Neural crest cell (in vitro differentiated cells): Measurements from ENCODE around the gene ABCD4. TPM values are rescaled to one million over a fixed set of nuclear protein-coding genes. Genes with fewer than 3 reads are reported as not detected.

ENCODE experiments used
- DNase-seq: peaks from one replicate; pipeline ENCODE4 v3.0.0; 2021; ENCODE audit warnings: low read depth, mixed read lengths, low spot score
- H3K27ac Mint-ChIP-seq: one replicate; pipeline ENCODE4 v1.8.0; 2021; ENCODE audit warnings: mild to moderate bottlenecking, mixed read lengths; ENCODE audit not compliant: unreplicated experiment
- H3K27me3 Mint-ChIP-seq: 2 replicates; pipeline ENCODE4 v1.8.0; 2021; ENCODE audit warnings: low read depth, mild to moderate bottlenecking, mixed read lengths
- H3K36me3 Mint-ChIP-seq: 2 replicates; pipeline ENCODE4 v1.8.0; 2021; ENCODE audit warnings: low read depth, mild to moderate bottlenecking, mixed read lengths
- H3K4me1 Mint-ChIP-seq: 2 replicates; pipeline ENCODE4 v1.8.0; 2021; ENCODE audit warnings: mixed read lengths
- H3K4me3 Mint-ChIP-seq: one replicate; pipeline ENCODE4 v1.8.0; 2021; ENCODE audit warnings: mild to moderate bottlenecking, mixed read lengths
- H3K9me3 Mint-ChIP-seq: 2 replicates; pipeline ENCODE4 v1.8.0; 2021; ENCODE audit warnings: mixed read lengths
- total RNA-seq: library from RNA; stranded (reverse); gene quantifications from 2 replicates; pipeline ENCODE4 v1.2.1, GENCODE V29; 2021
- TF ChIP-seq, protein P1 (sequence below): fragments of 200-600 bp; sonication (generic); conservative IDR thresholded peaks from 2 replicates; pipeline ENCODE4 v1.5.0; 2021; ENCODE audit warnings: antibody characterized with exemption, mild to moderate bottlenecking

ABCD4 gene
- total RNA-seq, 1 donor from 2014 or later = 98.8 TPM

DNA sequence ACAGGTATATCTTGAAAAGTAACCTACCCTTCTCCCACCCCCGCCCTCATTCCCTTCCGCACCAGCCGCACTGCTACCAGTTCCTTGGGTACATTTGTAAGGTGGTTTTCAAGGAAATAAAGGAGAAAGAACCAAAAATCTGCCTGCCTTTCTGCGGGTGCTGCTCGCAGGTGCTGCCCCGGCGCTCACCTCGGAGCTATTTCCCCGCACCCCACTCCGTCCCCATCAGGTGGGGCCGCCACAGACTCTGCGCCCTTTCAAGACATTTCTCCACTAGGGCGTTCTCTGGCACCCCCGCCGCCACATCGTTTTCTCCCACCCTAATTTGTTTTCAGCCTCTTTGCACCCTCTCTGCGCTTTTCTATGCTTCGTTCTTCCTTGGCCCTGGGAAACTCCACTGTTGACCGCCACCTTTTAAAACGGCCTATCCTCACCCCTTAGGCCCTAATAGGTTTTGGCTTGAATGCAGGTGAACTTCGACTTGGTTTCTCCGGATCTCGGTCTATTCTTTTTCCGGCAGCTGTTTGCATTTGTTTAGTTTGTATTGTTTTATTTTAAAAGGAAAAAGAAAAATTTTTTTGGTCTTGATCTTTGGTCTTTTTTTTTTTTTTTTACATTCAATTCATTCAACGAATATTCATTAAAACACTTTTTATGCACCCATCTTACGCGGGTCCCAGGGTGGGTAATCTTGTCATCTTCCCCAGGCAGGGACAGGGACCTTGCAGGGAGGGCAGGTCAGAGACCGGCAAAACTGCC, 60.5 kb downstream of the ABCD4 start:
- H3K27me3 Mint-ChIP-seq = peaks cover 96% of the 10 kb centered on the region
- H3K36me3 Mint-ChIP-seq = no peaks in the 10 kb centered on the region
- peaks cover 9% of the 10 kb centered on the region for H3K4me1 Mint-ChIP-seq
- TF ChIP-seq, protein P1, sequence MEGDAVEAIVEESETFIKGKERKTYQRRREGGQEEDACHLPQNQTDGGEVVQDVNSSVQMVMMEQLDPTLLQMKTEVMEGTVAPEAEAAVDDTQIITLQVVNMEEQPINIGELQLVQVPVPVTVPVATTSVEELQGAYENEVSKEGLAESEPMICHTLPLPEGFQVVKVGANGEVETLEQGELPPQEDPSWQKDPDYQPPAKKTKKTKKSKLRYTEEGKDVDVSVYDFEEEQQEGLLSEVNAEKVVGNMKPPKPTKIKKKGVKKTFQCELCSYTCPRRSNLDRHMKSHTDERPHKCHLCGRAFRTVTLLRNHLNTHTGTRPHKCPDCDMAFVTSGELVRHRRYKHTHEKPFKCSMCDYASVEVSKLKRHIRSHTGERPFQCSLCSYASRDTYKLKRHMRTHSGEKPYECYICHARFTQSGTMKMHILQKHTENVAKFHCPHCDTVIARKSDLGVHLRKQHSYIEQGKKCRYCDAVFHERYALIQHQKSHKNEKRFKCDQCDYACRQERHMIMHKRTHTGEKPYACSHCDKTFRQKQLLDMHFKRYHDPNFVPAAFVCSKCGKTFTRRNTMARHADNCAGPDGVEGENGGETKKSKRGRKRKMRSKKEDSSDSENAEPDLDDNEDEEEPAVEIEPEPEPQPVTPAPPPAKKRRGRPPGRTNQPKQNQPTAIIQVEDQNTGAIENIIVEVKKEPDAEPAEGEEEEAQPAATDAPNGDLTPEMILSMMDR = no peak
- no peak overlapping the region for H3K27ac Mint-ChIP-seq
- peak overlapping the region; percentile 38 for H3K4me3 Mint-ChIP-seq
- DNase-seq = no peak
- no peaks in the 10 kb centered on the region for H3K9me3 Mint-ChIP-seq

DNA sequence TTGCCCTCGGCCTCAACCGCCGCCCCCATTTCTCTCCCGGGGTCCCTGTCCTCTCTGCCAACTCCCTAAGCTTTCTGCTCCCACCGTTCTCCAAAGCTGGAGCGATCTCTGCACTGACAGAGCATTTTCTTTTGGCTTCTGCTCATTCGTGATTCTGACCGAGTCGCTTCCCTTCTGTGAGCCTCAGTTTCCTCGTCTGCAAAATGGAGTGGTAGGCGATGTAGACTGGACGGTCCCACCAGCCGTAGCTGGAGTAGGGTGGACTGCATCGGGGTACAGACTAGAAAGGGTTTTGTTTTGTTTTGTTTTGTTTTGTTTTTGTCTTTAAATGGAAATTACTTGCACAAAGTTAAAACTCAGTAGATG, 61.1 kb downstream of the ABCD4 start:
- no peak for DNase-seq
- no peaks in the 10 kb centered on the region for H3K9me3 Mint-ChIP-seq
- peaks cover 9% of the 10 kb centered on the region for H3K4me1 Mint-ChIP-seq
- H3K27me3 Mint-ChIP-seq = peaks cover 96% of the 10 kb centered on the region
- peak overlapping the region; percentile 56 for H3K4me3 Mint-ChIP-seq
- H3K36me3 Mint-ChIP-seq = no peaks in the 10 kb centered on the region
- TF ChIP-seq, protein P1 = no peak
- H3K27ac Mint-ChIP-seq = no peak overlapping the region

DNA sequence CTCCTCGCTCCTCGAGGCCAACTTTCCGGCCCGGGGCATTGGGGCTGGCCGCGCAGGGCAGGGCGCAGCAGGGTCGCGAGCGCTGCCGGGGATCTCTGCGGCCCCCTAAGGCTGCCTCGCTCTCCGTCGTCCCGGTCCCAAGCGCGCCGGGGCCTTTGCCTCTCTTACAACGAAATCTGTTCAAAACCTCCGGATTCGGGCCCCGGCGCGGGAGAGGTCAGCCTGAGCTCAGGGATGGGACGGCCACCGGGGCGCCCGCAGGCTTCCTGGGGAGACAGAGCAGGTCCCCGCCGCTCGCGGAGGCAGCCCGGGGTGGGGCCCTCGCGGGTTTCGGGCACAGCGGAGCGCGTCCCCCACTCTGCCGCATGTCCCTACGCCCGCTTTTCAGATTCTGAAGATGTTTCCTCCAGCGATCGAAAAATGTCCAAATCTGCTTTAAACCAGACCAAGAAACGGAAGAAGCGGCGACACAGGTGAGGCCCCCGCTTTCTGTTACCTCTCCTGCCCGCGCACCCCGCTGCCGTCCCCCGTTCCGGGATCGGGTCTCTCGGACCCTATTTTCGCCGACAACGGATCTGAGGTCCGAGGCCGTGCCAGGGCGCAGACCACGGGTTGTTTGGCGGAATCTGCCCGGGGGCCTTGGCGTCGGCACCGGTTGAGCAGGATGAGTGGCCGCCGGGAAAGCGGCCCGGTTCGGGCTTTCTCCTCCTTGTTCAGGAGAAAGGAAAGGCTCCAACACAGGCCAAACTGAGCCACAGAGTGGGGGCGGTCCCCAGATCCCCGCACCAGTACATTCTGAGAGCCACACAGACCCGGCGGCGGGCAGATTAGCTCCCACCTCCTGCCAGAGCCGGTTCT, 61.7 kb downstream of the ABCD4 start:
- peak overlapping the region; percentile 56 for H3K4me3 Mint-ChIP-seq
- no peak for DNase-seq
- TF ChIP-seq, protein P1 = no peak
- no peaks in the 10 kb centered on the region for H3K9me3 Mint-ChIP-seq
- H3K4me1 Mint-ChIP-seq = peaks cover 9% of the 10 kb centered on the region
- no peaks in the 10 kb centered on the region for H3K36me3 Mint-ChIP-seq
- peaks cover 96% of the 10 kb centered on the region for H3K27me3 Mint-ChIP-seq
- H3K27ac Mint-ChIP-seq = no peak overlapping the region

DNA sequence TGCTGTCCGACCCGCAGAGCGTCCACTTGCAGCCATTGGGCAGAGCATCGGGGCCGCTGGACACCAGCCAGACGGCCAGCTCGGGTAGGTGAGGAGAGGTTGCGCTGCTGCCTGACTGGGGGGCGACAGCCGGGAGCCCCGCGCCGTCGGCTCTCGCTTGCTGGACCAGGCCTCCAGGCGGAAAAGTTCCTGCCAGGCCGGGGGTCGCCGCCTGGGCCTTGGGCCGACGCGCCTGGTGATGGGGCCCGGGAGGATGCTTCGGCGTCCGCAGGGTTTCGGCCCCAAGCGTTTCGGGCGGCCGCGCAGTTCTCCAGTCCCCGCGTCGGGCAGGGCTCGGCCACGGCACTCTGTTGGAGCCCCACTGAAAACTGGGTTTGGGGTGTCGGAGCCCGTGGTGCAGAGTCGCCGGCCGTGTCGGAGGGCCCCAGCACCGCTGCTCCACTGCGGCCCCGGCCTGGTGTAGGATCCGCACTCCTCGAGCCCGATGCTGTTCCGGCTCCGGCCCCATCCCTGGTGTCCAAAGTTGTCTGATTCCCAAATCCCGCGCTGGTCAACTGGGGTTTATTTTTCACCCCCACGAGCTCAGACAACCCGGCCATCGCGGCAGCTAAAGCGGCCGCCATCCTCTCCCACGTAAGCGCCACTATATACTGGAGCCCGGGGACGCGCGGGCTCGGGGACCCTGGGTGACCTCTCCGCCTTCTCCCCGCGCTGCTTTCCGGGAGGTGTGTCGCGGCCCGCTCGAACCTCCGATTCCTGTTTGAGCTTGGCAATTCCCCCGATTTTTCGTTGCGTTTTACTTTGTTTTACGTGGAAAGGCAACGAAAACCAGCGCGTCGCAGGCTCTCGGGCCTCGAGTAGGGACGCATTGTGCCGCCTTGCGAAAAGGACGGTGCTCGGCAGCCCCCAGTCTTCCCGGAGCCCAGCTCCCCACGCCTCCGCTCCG, 62.6 kb downstream of the ABCD4 start:
- H3K36me3 Mint-ChIP-seq = no peaks in the 10 kb centered on the region
- H3K27ac Mint-ChIP-seq = no peak overlapping the region
- H3K4me3 Mint-ChIP-seq = peak overlapping the region; percentile 49
- peak; percentile 27 for DNase-seq
- TF ChIP-seq, protein P1 = no peak
- H3K4me1 Mint-ChIP-seq = peaks cover 9% of the 10 kb centered on the region
- peaks cover 94% of the 10 kb centered on the region for H3K27me3 Mint-ChIP-seq
- H3K9me3 Mint-ChIP-seq = no peaks in the 10 kb centered on the region
